HepG2 (cell line): ENCODE measurements around the gene KIRREL3. TPM values are rescaled to one million over a fixed set of nuclear protein-coding genes. Genes with fewer than 3 reads are reported as not detected.

Experiments used
- ATAC-seq: fragments of 200-7000 bp; cut with Tn5 transposase; 3 replicates; pipeline ENCODE4 v1.9.1; 2020; ENCODE audit warnings: mild to moderate bottlenecking, moderate library complexity
- BruUV-seq: library from RNA; stranded (reverse); fragments of 400-500 nt; replicated peaks from 2 replicates; lab custom pipeline; 2021; lab: Mats Ljungman, UMichigan
- CTCF ChIA-PET: fragments of 300-600 bp; formaldehyde crosslinking; extraction: SDS; loops from one replicate; lab custom pipeline; 2021; ENCODE audit warnings: low total read pairs, inconsistent platforms, low intra/inter-chr PET ratio; lab: Yijun Ruan, JAX
- POLR2A ChIA-PET: fragments of 350-600 bp; sonication (Branson Sonifier 250); formaldehyde crosslinking; loops from one replicate; lab custom pipeline; 2020; ENCODE audit warnings: antibody characterized with exemption, inconsistent platforms; lab: Yijun Ruan, JAX
- DNase-seq: peaks from one replicate; pipeline ENCODE4 v3.0.0-alpha.2; 2015; ENCODE audit warnings: low spot score
- FAIRE-seq: peaks from 3 replicates; lab custom pipeline; 2011; peaks lifted over from hg19 to GRCh38; lab: Jason Lieb, UNC
- H2AFZ ChIP-seq: one replicate; pipeline ENCODE4 v1.6.1; 2011; ENCODE audit warnings: low read length, inconsistent platforms
- H3K27ac ChIP-seq: fragments of 300-600 bp; 3 replicates; pipeline ENCODE4 v1.8.0; 2011; ENCODE audit warnings: mixed run types, mild to moderate bottlenecking, mixed read lengths, low read length, inconsistent platforms; ENCODE audit not compliant: insufficient read depth; ENCODE audit errors: extremely low read length
- H3K27me3 ChIP-seq, 2 experiments: fragments of 200-600 bp in 1 of 2; 2 replicates in 1 of 2; 3 replicates in 1 of 2; pipeline versions ENCODE4 v1.6.0 to v1.8.0; 2011; ENCODE audit warnings: low read length in 2 of 2, mild to moderate bottlenecking in 2 of 2, moderate library complexity in 2 of 2, inconsistent platforms in 1 of 2; ENCODE audit not compliant: insufficient read depth in 2 of 2, control insufficient read depth in 1 of 2
- H3K36me3 ChIP-seq, 2 experiments: fragments of 200-600 bp in 1 of 2; replicated peaks in 1 of 2; 2 replicates in 1 of 2; 3 replicates in 1 of 2; pipeline versions ENCODE4 v1.5.1 to v1.8.0; 2011; ENCODE audit warnings: low read length in 2 of 2, inconsistent platforms in 1 of 2; ENCODE audit not compliant: insufficient read depth in 2 of 2, control insufficient read depth in 1 of 2
- H3K4me1 ChIP-seq: 2 replicates; pipeline ENCODE4 v1.5.1; 2012; ENCODE audit warnings: low read length, inconsistent platforms; ENCODE audit not compliant: insufficient read depth
- H3K4me2 ChIP-seq: 2 replicates; pipeline ENCODE4 v1.6.0; 2011; ENCODE audit warnings: low read depth, low read length, inconsistent platforms
- H3K4me3 ChIP-seq, 3 experiments: fragments of 200-600 bp in 1 of 3; sonication (generic), shearing (Covaris generic) in 1 of 3; replicated peaks in 1 of 3; 2 replicates each; pipeline ENCODE4 v1.5.1; 2011 to 2016; ENCODE audit warnings: low read length in 3 of 3, inconsistent platforms in 2 of 3, low read depth in 2 of 3, mild to moderate bottlenecking in 2 of 3, control low read depth in 1 of 3, mixed read lengths in 1 of 3; ENCODE audit not compliant: insufficient read depth in 1 of 3
- H3K79me2 ChIP-seq: one replicate; pipeline ENCODE4 v1.6.1; 2011; ENCODE audit warnings: low read length, inconsistent platforms; ENCODE audit not compliant: insufficient read depth
- H3K9ac ChIP-seq: 2 replicates; pipeline ENCODE4 v1.6.0; 2011; ENCODE audit warnings: mild to moderate bottlenecking, low read depth, low read length, inconsistent platforms; ENCODE audit not compliant: insufficient read depth
- H3K9me3 ChIP-seq: 2 replicates; pipeline ENCODE4 v1.5.1; 2012; ENCODE audit warnings: mild to moderate bottlenecking, low read length
- H4K20me1 ChIP-seq: 2 replicates; pipeline ENCODE4 v1.6.0; 2011; ENCODE audit warnings: inconsistent platforms, mild to moderate bottlenecking, low read length, moderate library complexity; ENCODE audit not compliant: insufficient read depth
- BRCA1 ChIP-seq: sonication (generic); formaldehyde crosslinking; IDR thresholded peaks from 2 replicates; pipeline ENCODE4 v1.4.0; 2020; ENCODE audit warnings: missing genetic modification reagents
- KLF12 ChIP-seq: sonication (generic); formaldehyde crosslinking; IDR thresholded peaks from 2 replicates; pipeline ENCODE4 v1.4.0; 2020; ENCODE audit warnings: missing genetic modification reagents, borderline replicate concordance
- MNT ChIP-seq: fragments of 450-650 bp; IDR thresholded peaks from 2 replicates; pipeline ENCODE4 v1.6.1; 2016
- TSC22D2 ChIP-seq: sonication (generic); formaldehyde crosslinking; IDR thresholded peaks from 2 replicates; pipeline ENCODE4 v1.5.1; 2020; ENCODE audit warnings: missing genetic modification reagents, mild to moderate bottlenecking, borderline replicate concordance
- ZBTB8A ChIP-seq: sonication (generic); formaldehyde crosslinking; IDR thresholded peaks from 2 replicates; pipeline ENCODE4 v1.4.0; 2020; ENCODE audit warnings: mild to moderate bottlenecking, low read depth, missing genetic modification reagents, borderline replicate concordance
- ZNF124 ChIP-seq: sonication (generic); formaldehyde crosslinking; IDR thresholded peaks from 2 replicates; pipeline ENCODE4 v1.4.0; 2020; ENCODE audit warnings: missing genetic modification reagents
- WGBS: methylation state at CpG from one replicate; pipeline ENCODE4 v1.1.6; 2017; ENCODE audit warnings: low lambda C conversion rate; 5-methylcytosine and 5-hydroxymethylcytosine counted together
- in situ Hi-C: cut with HindIII; loops from 2 replicates; pipeline ENCODE4 v1.10.0; 2017; ENCODE audit warnings: low pct_unique_long_range_greater_than_20kb; ENCODE audit not compliant: extremely low pct_ligation_motif_present
- intact Hi-C: fragments of 100-400 bp; cut with micrococcal nuclease; formaldehyde crosslinking; loops from one replicate; pipeline ENCODE4 v1.10.0; 2022; ENCODE audit not compliant: unreplicated experiment
- polyA plus RNA-seq, 8 experiments: library from polyadenylated mRNA; depleted of rRNA in 3 of 8; stranded (reverse) in 7 of 8; unstranded in 1 of 8; fragments of >200 nt; fragmentation: Illumina TruSeq in 4 of 8; extraction: Trizol in 4 of 8; gene quantifications; 2 replicates each; pipeline versions ENCODE4 v1.2.1 to v1.2.3, GENCODE V29; 2011 to 2016; ENCODE audit warnings: low read depth in 4 of 8, missing spikeins in 1 of 8, mixed read lengths in 1 of 8; ENCODE audit not compliant: insufficient read depth in 1 of 8
- total RNA-seq, 5 experiments: library from RNA; depleted of rRNA; stranded (reverse); fragments of >200 nt; fragmentation: Illumina TruSeq; extraction: Trizol; gene quantifications; 2 replicates each; pipeline ENCODE4 v1.2.3, GENCODE V29; 2016; ENCODE audit warnings: low read depth in 1 of 5
- TF ChIP-seq, protein P1 (sequence below): sonication (generic); formaldehyde crosslinking; conservative IDR thresholded peaks from 2 replicates; pipeline ENCODE4 v1.4.0; 2020; ENCODE audit warnings: missing genetic modification reagents
- TF ChIP-seq, protein P2 (sequence below): sonication (generic); formaldehyde crosslinking; IDR thresholded peaks from 2 replicates; pipeline ENCODE4 v1.4.0; 2020; ENCODE audit warnings: missing genetic modification reagents

Gene KIRREL3
- total and polyA plus RNA-seq, 2 of the 13 experiments (the other 11 are each of a cell fraction or from before 2014, with no cell fraction given), result not detected

DNA sequence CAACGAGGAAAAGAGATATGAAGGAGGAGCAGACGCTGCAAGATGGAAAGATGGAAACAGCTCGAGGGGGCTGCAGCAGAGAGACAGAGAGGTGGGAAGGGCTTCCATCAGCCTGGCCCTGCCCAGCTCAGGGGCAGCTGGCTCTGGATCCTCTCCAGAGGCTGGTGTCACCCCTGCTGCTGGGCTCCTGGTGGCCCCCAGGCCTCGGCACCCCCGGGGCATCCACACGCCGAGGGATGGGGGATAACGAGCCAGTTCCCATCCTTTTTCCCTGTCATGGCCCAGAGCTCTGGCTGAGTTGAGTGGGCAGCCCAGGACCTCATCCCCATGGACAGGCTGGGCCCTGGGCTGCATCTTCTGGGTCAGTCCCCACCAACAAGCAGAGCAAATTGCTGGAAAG lies 542.8 kb downstream of the KIRREL3 start:
- H3K4me1 ChIP-seq, result no peaks in the 10 kb centered on the region
- no peak for DNase-seq
- in situ Hi-C loops, result no loop called here

DNA sequence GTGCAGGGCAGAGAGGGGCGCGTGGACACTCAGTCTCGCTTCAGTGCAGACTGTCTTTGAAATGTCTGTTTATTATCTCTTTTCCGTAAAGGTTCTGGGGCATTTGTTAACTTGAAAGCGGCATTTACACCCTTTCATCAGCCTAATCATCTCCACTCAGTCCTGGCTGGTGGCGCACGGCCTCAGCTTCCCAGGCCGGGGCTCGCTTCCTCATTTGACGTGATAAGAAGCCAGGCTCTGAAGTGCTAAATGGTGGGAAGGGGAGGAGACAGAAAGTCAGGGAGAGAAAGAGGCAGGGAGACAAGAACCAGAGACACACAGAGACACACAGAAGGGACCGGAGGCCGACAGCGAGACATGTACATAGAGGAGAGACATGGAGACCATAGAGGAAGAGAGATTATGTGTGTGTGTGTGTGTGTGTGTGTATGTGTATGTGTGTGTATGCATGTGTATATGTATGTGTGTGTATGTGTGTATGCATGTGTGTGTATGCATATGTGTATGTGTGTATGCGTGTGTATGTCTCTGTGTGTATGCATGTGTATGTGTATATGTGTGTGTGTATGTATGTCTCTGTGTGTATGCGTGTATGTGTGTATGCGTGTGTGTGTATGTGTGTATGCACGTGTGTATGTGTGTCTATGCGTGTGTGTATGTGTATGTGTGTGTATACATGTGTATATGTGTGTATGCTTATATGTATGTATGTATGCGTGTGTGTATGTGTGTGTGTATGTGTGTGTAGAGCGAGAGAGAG lies 543.6 kb downstream of the KIRREL3 start:
- in situ Hi-C loops, result no loop called here

More for the DNA sequence above, 542.8 kb downstream of the KIRREL3 start:
- TF ChIP-seq ZBTB8A (CRISPR knock-in tag) (no peak), TSC22D2 (CRISPR knock-in tag) (no peak)
- TF ChIP-seq, all 625 proteins: peak for 0
- ChIA-PET POLR2A (no interaction called here), CTCF (no interaction called here)
- H3K9ac ChIP-seq, result no peak overlapping the region
- H3K27ac ChIP-seq, result no peak overlapping the region
- BruUV-seq, result no TSS peak
- no peaks in the 10 kb centered on the region for H3K36me3 ChIP-seq
- no peaks in the 10 kb centered on the region for H3K79me2 ChIP-seq
- intact Hi-C loops, result no loop called here
- H4K20me1 ChIP-seq, result no peaks in the 10 kb centered on the region
- H3K4me2 ChIP-seq, result no peak overlapping the region
- H3K4me3 ChIP-seq, result no peak overlapping the region
- no peak for ATAC-seq
- no peak for FAIRE-seq
- H3K9me3 ChIP-seq, result no peaks in the 10 kb centered on the region
- H3K27me3 ChIP-seq, result peaks cover 13 to 77% of the 10 kb centered on the region in 2 experiments; a peak in 4 of 5 replicates
- WGBS, result 19% methylated on average over 3 of the region's 8 CpGs
- H2AFZ ChIP-seq, result no peak overlapping the region

More for the DNA sequence above, 543.6 kb downstream of the KIRREL3 start:
- Histone ChIP-seq H3K4me1 (no peaks in the 10 kb centered on the region), H3K4me2 (no peak overlapping the region), H3K27me3 (peaks cover 13 to 76% of the 10 kb centered on the region in 2 experiments; a peak in 4 of 5 replicates), H3K9ac (no peak overlapping the region), H2AFZ (no peak overlapping the region)
- intact Hi-C loops, result no loop called here
- no TSS peak for BruUV-seq
- TF ChIP-seq MNT, result peak; percentile 57
- TF ChIP-seq, protein P1, sequence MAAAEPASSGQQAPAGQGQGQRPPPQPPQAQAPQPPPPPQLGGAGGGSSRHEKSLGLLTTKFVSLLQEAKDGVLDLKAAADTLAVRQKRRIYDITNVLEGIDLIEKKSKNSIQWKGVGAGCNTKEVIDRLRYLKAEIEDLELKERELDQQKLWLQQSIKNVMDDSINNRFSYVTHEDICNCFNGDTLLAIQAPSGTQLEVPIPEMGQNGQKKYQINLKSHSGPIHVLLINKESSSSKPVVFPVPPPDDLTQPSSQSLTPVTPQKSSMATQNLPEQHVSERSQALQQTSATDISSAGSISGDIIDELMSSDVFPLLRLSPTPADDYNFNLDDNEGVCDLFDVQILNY (CRISPR knock-in tag), result no peak
- no peak for TF ChIP-seq BRCA1 (CRISPR knock-in tag)
- TF ChIP-seq, protein P2, sequence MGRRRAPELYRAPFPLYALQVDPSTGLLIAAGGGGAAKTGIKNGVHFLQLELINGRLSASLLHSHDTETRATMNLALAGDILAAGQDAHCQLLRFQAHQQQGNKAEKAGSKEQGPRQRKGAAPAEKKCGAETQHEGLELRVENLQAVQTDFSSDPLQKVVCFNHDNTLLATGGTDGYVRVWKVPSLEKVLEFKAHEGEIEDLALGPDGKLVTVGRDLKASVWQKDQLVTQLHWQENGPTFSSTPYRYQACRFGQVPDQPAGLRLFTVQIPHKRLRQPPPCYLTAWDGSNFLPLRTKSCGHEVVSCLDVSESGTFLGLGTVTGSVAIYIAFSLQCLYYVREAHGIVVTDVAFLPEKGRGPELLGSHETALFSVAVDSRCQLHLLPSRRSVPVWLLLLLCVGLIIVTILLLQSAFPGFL (CRISPR knock-in tag), result no peak
- TF ChIP-seq KLF12 (CRISPR knock-in tag), result no peak
- no peak for TF ChIP-seq ZNF124
- TF ChIP-seq, all 625 proteins: peak for 1
- Histone ChIP-seq H4K20me1 (no peaks in the 10 kb centered on the region), H3K36me3 (no peaks in the 10 kb centered on the region), H3K27ac (no peak overlapping the region), H3K79me2 (no peaks in the 10 kb centered on the region), H3K9me3 (no peaks in the 10 kb centered on the region), H3K4me3 (no peak overlapping the region)
- WGBS, result 40% methylated on average over 20 of the region's 20 CpGs
- ChIA-PET CTCF (no interaction called here), POLR2A (no interaction called here)
- DNase-seq (no peak), ATAC-seq (no peak), FAIRE-seq (no peak)
